ENCODE data around the gene TREH.

TREH gene

GRCh38 chr11:118635237-118635591 is 44.2 kb downstream of the TREH start:
- no peak overlapping the region for H3K9ac ChIP-seq
- H3K4me2 ChIP-seq, result peak overlapping the region in 8 of 11 experiments; percentile 51 to 74 (median 56); a peak in 9 of 22 replicates

GRCh38 chr11:118634431-118635236 is 44.8 kb downstream of the TREH start:
- Histone ChIP-seq H3K9me3 (replicated peaks in 1 of 11) (no peaks in the 10 kb centered on the region), H3K27me3 (no peaks in the 10 kb centered on the region; a peak in 2 of 22 replicates), H3K4me2 (peak overlapping the region; percentile 40 to 74 (median 55)), H3K27ac (no peak overlapping the region), H3K4me1 (peaks cover 14 to 30% (median 24%) of the 10 kb centered on the region in 10 experiments; a peak in 19 of 20 replicates), H3K9ac (peak overlapping the region in 2 of 11 experiments; percentile 29 to 50; a peak in 3 of 22 replicates), H3K4me3 (0 out of 20 replicates have a peak overlapping the region, but pooled peaks of 1 of the 10 experiments have one; percentile 11), H3K36me3 (peaks cover 0 to 61% (median 0%) of the 10 kb centered on the region in 11 experiments; a peak in 7 of 22 replicates), H4K20me1 (peaks cover 0 to 30% (median 0%) of the 10 kb centered on the region in 11 experiments; a peak in 4 of 22 replicates)
- no peak for TF ChIP-seq Cebpa-rat (IDR thresholded peaks at IDR 0.05)

More at GRCh38 chr11:118635237-118635591, 44.2 kb downstream of the TREH start:
- Histone ChIP-seq H3K4me1 (peaks cover 14 to 28% (median 23%) of the 10 kb centered on the region in 10 experiments; a peak in 19 of 20 replicates), H3K4me3 (0 out of 20 replicates have a peak overlapping the region, but pooled peaks of 1 of the 10 experiments have one; percentile 11), H3K27me3 (no peaks in the 10 kb centered on the region; a peak in 2 of 22 replicates), H3K36me3 (peaks cover 0 to 65% (median 0%) of the 10 kb centered on the region in 11 experiments; a peak in 7 of 22 replicates), H4K20me1 (peaks cover 0 to 27% (median 0%) of the 10 kb centered on the region in 11 experiments; a peak in 4 of 22 replicates), H3K9me3 (replicated peaks in 1 of 11) (no peaks in the 10 kb centered on the region), H3K27ac (no peak overlapping the region)
- no peak for TF ChIP-seq Cebpa-rat (IDR thresholded peaks at IDR 0.05)

- H3K4me2 ChIP-seq, result peak overlapping the region; percentile 35 to 74 (median 55); a peak in 20 of 22 replicates
- H3K9me3 ChIP-seq (replicated peaks in 1 of 11), result no peaks in the 10 kb centered on the region
- peaks cover 0 to 37% (median 0%) of the 10 kb centered on the region in 11 experiments; a peak in 4 of 22 replicates for H4K20me1 ChIP-seq
- no peaks in the 10 kb centered on the region; a peak in 2 of 22 replicates for H3K27me3 ChIP-seq
- H3K36me3 ChIP-seq, result peaks cover 0 to 63% (median 0%) of the 10 kb centered on the region in 11 experiments; a peak in 7 of 22 replicates
- no peak for TF ChIP-seq Cebpa-rat (IDR thresholded peaks at IDR 0.05)
- H3K4me1 ChIP-seq, result peaks cover 14 to 30% (median 24%) of the 10 kb centered on the region in 10 experiments; a peak in 19 of 20 replicates
- no peak overlapping the region for H3K27ac ChIP-seq
- H3K9ac ChIP-seq, result no peak overlapping the region
- H3K4me3 ChIP-seq, result no peak overlapping the region
These were observed 45.5 kb downstream of the TREH start for GRCh38 chr11:118633979-118634378.

GRCh38 chr11:118633319-118633690 is 46.1 kb downstream of the TREH start:
- Histone ChIP-seq H3K4me3 (no peak overlapping the region), H3K27me3 (no peaks in the 10 kb centered on the region; a peak in 2 of 22 replicates), H3K36me3 (peaks cover 0 to 63% (median 6%) of the 10 kb centered on the region in 11 experiments; a peak in 12 of 22 replicates), H3K4me1 (peaks cover 14 to 30% (median 24%) of the 10 kb centered on the region in 10 experiments; a peak in 19 of 20 replicates), H4K20me1 (peaks cover 0 to 41% (median 0%) of the 10 kb centered on the region in 11 experiments; a peak in 5 of 22 replicates), H3K4me2 (peak overlapping the region in 9 of 11 experiments; percentile 35 to 74 (median 54); a peak in 10 of 22 replicates), H3K9me3 (replicated peaks in 1 of 11) (no peaks in the 10 kb centered on the region), H3K9ac (no peak overlapping the region), H3K27ac (no peak overlapping the region)
- no peak for TF ChIP-seq Cebpa-rat (IDR thresholded peaks at IDR 0.05)

- no peak overlapping the region for H3K4me3 ChIP-seq
- peaks cover 0 to 65% (median 12%) of the 10 kb centered on the region in 11 experiments; a peak in 13 of 22 replicates for H3K36me3 ChIP-seq
- TF ChIP-seq Cebpa-rat (IDR thresholded peaks at IDR 0.05), result no peak
- no peak overlapping the region for H3K27ac ChIP-seq
- H3K4me1 ChIP-seq, result peaks cover 14 to 30% (median 24%) of the 10 kb centered on the region in 10 experiments; a peak in 19 of 20 replicates
- H4K20me1 ChIP-seq, result peaks cover 0 to 47% (median 0%) of the 10 kb centered on the region in 11 experiments; a peak in 5 of 22 replicates
- no peaks in the 10 kb centered on the region for H3K9me3 ChIP-seq (replicated peaks in 1 of 11)
- H3K27me3 ChIP-seq, result no peaks in the 10 kb centered on the region; a peak in 2 of 22 replicates
- H3K9ac ChIP-seq, result no peak overlapping the region
- peak overlapping the region in 3 of 11 experiments; percentile 40 to 65 (median 44); a peak in 3 of 22 replicates for H3K4me2 ChIP-seq
These were observed 46.7 kb downstream of the TREH start for GRCh38 chr11:118632577-118633318.

- H3K9ac ChIP-seq, result peak overlapping the region in 1 of 11 experiments; percentile 28; a peak in 1 of 22 replicates
- H3K36me3 ChIP-seq, result peaks cover 0 to 65% (median 18%) of the 10 kb centered on the region in 11 experiments; a peak in 14 of 22 replicates
- no peak overlapping the region for H3K27ac ChIP-seq
- H3K4me1 ChIP-seq, result peaks cover 14 to 30% (median 24%) of the 10 kb centered on the region in 10 experiments; a peak in 19 of 20 replicates
- H3K4me2 ChIP-seq, result peak overlapping the region in 5 of 11 experiments; percentile 11 to 48 (median 26); a peak in 4 of 22 replicates
- H3K4me3 ChIP-seq, result no peak overlapping the region
- no peak for TF ChIP-seq Cebpa-rat (IDR thresholded peaks at IDR 0.05)
- H3K9me3 ChIP-seq (replicated peaks in 1 of 11), result no peaks in the 10 kb centered on the region
- H3K27me3 ChIP-seq, result no peaks in the 10 kb centered on the region; a peak in 2 of 22 replicates
- H4K20me1 ChIP-seq, result peaks cover 0 to 49% (median 0%) of the 10 kb centered on the region in 11 experiments; a peak in 6 of 22 replicates
These were observed 48.1 kb downstream of the TREH start for GRCh38 chr11:118631142-118631909.

GRCh38 chr11:118629761-118630661 is 49.4 kb downstream of the TREH start:
- Histone ChIP-seq H3K9ac (no peak overlapping the region), H3K27me3 (no peaks in the 10 kb centered on the region; a peak in 2 of 22 replicates), H4K20me1 (peaks cover 0 to 46% (median 0%) of the 10 kb centered on the region in 11 experiments; a peak in 6 of 22 replicates), H3K4me2 (peak overlapping the region in 5 of 11 experiments; percentile 12 to 48 (median 40); a peak in 8 of 22 replicates), H3K4me3 (no peak overlapping the region), H3K9me3 (replicated peaks in 1 of 11) (no peaks in the 10 kb centered on the region), H3K36me3 (peaks cover 0 to 65% (median 32%) of the 10 kb centered on the region in 11 experiments; a peak in 15 of 22 replicates), H3K27ac (no peak overlapping the region), H3K4me1 (peaks cover 12 to 40% (median 23%) of the 10 kb centered on the region in 10 experiments; a peak in 19 of 20 replicates)
- TF ChIP-seq Cebpa-rat (IDR thresholded peaks at IDR 0.05), result no peak

All from BLaER1 treated with 17β-estradiol and CSF1 and Interleukin-3, amounts not matched to agents 10 nM and 100 nM (cell line).